H1 (cell line): ENCODE results near the gene TIAM2. TPM values are rescaled to one million over a fixed set of nuclear protein-coding genes. Genes with fewer than 3 reads are reported as not detected.
A peak's percentile ranks its signal among the peaks of the same experiment; 100 is the strongest.

Experiments
- CTCF ChIA-PET: fragments of 300-600 bp; sonication (Branson Sonifier 250); formaldehyde crosslinking; loops from one replicate; lab custom pipeline; 2021; ENCODE audit not compliant: partially characterized antibody; lab: Charles Lee
- POLR2A ChIA-PET: fragments of 300-600 bp; sonication (Branson Sonifier 250); formaldehyde crosslinking; loops from one replicate; lab custom pipeline; 2021; ENCODE audit warnings: inconsistent platforms; ENCODE audit not compliant: partially characterized antibody; lab: Charles Lee
- DNase-seq, 2 experiments: peaks; one replicate each; pipeline versions ENCODE4 v3.0.0 to v3.0.0-alpha.2; 2010 to 2022; ENCODE audit warnings: low spot score in 2 of 2, low read depth in 1 of 2, mixed read lengths in 1 of 2
- FAIRE-seq: peaks from 2 replicates; lab custom pipeline; 2011; peaks lifted over from hg19 to GRCh38; lab: Jason Lieb, UNC
- H2AFZ ChIP-seq: 2 replicates; pipeline ENCODE4 v1.8.1; 2012; ENCODE audit warnings: low read length, inconsistent platforms
- H2AK5ac ChIP-seq: 2 replicates; pipeline ENCODE4 v1.6.1; 2013; ENCODE audit warnings: low read depth, low read length
- H2BK120ac ChIP-seq: replicated peaks from 2 replicates; pipeline ENCODE3; 2013; ENCODE audit warnings: low read depth, low read length, inconsistent platforms
- H2BK12ac ChIP-seq: 2 replicates; pipeline ENCODE4 v1.6.1; 2013; ENCODE audit warnings: low read depth, low read length
- H2BK15ac ChIP-seq: 2 replicates; pipeline ENCODE4 v1.6.1; 2013; ENCODE audit warnings: low read length
- H2BK20ac ChIP-seq: 2 replicates; pipeline ENCODE4 v1.6.1; 2013; ENCODE audit warnings: low read length
- H2BK5ac ChIP-seq: 2 replicates; pipeline ENCODE4 v1.6.1; 2013; ENCODE audit warnings: low read depth, low read length
- H3K14ac ChIP-seq: 2 replicates; pipeline ENCODE4 v1.6.1; 2013; ENCODE audit warnings: inconsistent platforms; ENCODE audit not compliant: insufficient read length
- H3K18ac ChIP-seq: 2 replicates; pipeline ENCODE4 v1.6.1; 2013; ENCODE audit warnings: low read length; ENCODE audit errors: extremely low read depth
- H3K23ac ChIP-seq: 2 replicates; pipeline ENCODE4 v1.6.1; 2013; ENCODE audit warnings: inconsistent platforms; ENCODE audit not compliant: insufficient read length
- H3K23me2 ChIP-seq: 2 replicates; pipeline ENCODE4 v1.6.1; 2013; ENCODE audit warnings: low read depth, low read length
- H3K27ac ChIP-seq: 2 replicates; pipeline ENCODE4 v1.6.1; 2011; ENCODE audit warnings: low read depth, low read length, inconsistent platforms
- H3K27me3 ChIP-seq, 4 experiments: replicated peaks in 1 of 4; 1 replicate in 1 of 4; 2 replicates in 3 of 4; pipeline versions ENCODE4 v1.6.1 to v1.8.1; 2011 to 2013; ENCODE audit warnings: low read length in 3 of 4, mild to moderate bottlenecking in 3 of 4, inconsistent platforms in 2 of 4, mixed read lengths in 2 of 4, moderate library complexity in 1 of 4; ENCODE audit not compliant: control insufficient read depth in 3 of 4, insufficient read depth in 3 of 4; ENCODE audit errors: extremely low read depth in 1 of 4
- H3K36me3 ChIP-seq, 4 experiments: 2 replicates each; pipeline versions ENCODE4 v1.6.1 to v1.8.1; 2011 to 2013; ENCODE audit warnings: mild to moderate bottlenecking in 4 of 4, low read length in 3 of 4, moderate library complexity in 2 of 4, control low read depth in 1 of 4, inconsistent platforms in 1 of 4; ENCODE audit not compliant: insufficient read depth in 4 of 4, control insufficient read depth in 2 of 4
- H3K4ac ChIP-seq: replicated peaks from 2 replicates; pipeline ENCODE3; 2013; ENCODE audit warnings: low read length, low read depth, mixed read lengths, inconsistent platforms; ENCODE audit not compliant: insufficient read length
- H3K4me1 ChIP-seq, 4 experiments: replicated peaks in 1 of 4; 1 replicate in 1 of 4; 2 replicates in 3 of 4; pipeline versions ENCODE4 v1.6.1 to v1.8.1; 2011 to 2013; ENCODE audit warnings: low read length in 3 of 4, inconsistent platforms in 2 of 4, mixed read lengths in 1 of 4; ENCODE audit not compliant: insufficient read depth in 4 of 4, control insufficient read depth in 3 of 4
- H3K4me2 ChIP-seq, 2 experiments: 2 replicates each; pipeline versions ENCODE4 v1.6.1 to v1.8.1; 2011 to 2013; ENCODE audit warnings: low read depth in 2 of 2, low read length in 2 of 2, control low read depth in 1 of 2, inconsistent platforms in 1 of 2, mild to moderate bottlenecking in 1 of 2; ENCODE audit not compliant: insufficient read depth in 1 of 2
- H3K4me3 ChIP-seq, 4 experiments: fragments of 200-600, 300-600 bp in 1 of 4; sonication (generic), shearing (Covaris generic), sonication (Bioruptor Twin) in 1 of 4; 2 replicates each; pipeline versions ENCODE4 v1.5.1 to v1.8.1; 2011 to 2016; ENCODE audit warnings: low read length in 4 of 4, low read depth in 3 of 4, control low read depth in 2 of 4, inconsistent platforms in 2 of 4, mild to moderate bottlenecking in 2 of 4, mixed read lengths in 1 of 4, moderate library complexity in 1 of 4; ENCODE audit not compliant: insufficient read depth in 2 of 4; ENCODE audit errors: extremely low read depth in 1 of 4
- H3K56ac ChIP-seq: replicated peaks from 2 replicates; pipeline ENCODE3; 2013; ENCODE audit warnings: low read depth, mild to moderate bottlenecking, mixed read lengths, low read length, inconsistent platforms; ENCODE audit not compliant: insufficient read length
- H3K79me1 ChIP-seq: 2 replicates; pipeline ENCODE4 v1.6.1; 2013; ENCODE audit warnings: low read depth, low read length, control low read depth
- H3K79me2 ChIP-seq, 2 experiments: 2 replicates each; pipeline versions ENCODE4 v1.6.1 to v1.8.1; 2012 to 2013; ENCODE audit warnings: low read length in 2 of 2, mild to moderate bottlenecking in 2 of 2, inconsistent platforms in 1 of 2; ENCODE audit not compliant: insufficient read depth in 2 of 2, control insufficient read depth in 1 of 2
- H3K9ac ChIP-seq, 4 experiments: replicated peaks in 1 of 4; 1 replicate in 1 of 4; 2 replicates in 3 of 4; pipeline versions ENCODE4 v1.6.1 to v1.8.1; 2011 to 2013; ENCODE audit warnings: low read depth in 3 of 4, low read length in 3 of 4, control low read depth in 2 of 4, mild to moderate bottlenecking in 2 of 4, moderate library complexity in 2 of 4, inconsistent platforms in 1 of 4; ENCODE audit errors: extremely low read depth in 1 of 4
- H3K9me3 ChIP-seq, 2 experiments: 2 replicates each; pipeline versions ENCODE4 v1.6.1 to v1.8.1; 2012 to 2013; ENCODE audit warnings: mild to moderate bottlenecking in 2 of 2, moderate library complexity in 2 of 2, control low read depth in 1 of 2, inconsistent platforms in 1 of 2, low read depth in 1 of 2, low read length in 1 of 2, mixed read lengths in 1 of 2; ENCODE audit not compliant: insufficient read depth in 2 of 2
- H4K20me1 ChIP-seq, 2 experiments: replicated peaks in 1 of 2; 2 replicates each; pipeline versions ENCODE3 to v1.8.1; 2011 to 2013; ENCODE audit warnings: inconsistent platforms in 2 of 2, low read length in 2 of 2, mild to moderate bottlenecking in 1 of 2; ENCODE audit not compliant: insufficient read depth in 2 of 2, control insufficient read depth in 1 of 2
- H4K5ac ChIP-seq: 2 replicates; pipeline ENCODE4 v1.6.1; 2013; ENCODE audit warnings: low read length, low read depth, mixed read lengths, inconsistent platforms; ENCODE audit not compliant: insufficient read length
- H4K8ac ChIP-seq: 2 replicates; pipeline ENCODE4 v1.8.0; 2013; ENCODE audit warnings: mild to moderate bottlenecking, moderate library complexity, low read length, inconsistent platforms; ENCODE audit not compliant: insufficient read depth; ENCODE audit errors: extremely low read depth
- H4K91ac ChIP-seq: replicated peaks from 2 replicates; pipeline ENCODE3; 2013; ENCODE audit warnings: low read length, mixed read lengths, inconsistent platforms; ENCODE audit not compliant: insufficient read length
- MAFK ChIP-seq: IDR thresholded peaks from 2 replicates; pipeline ENCODE4 v1.6.1; 2012; ENCODE audit warnings: low read depth, mild to moderate bottlenecking, improper control_type of control experiment, low read length
- NANOG ChIP-seq: IDR thresholded peaks from 2 replicates; pipeline ENCODE4 v1.6.1; 2011; ENCODE audit warnings: low read length, low read depth, mild to moderate bottlenecking, inconsistent platforms; ENCODE audit not compliant: insufficient read depth, poor library complexity, severe bottlenecking
- NRF1 ChIP-seq: IDR thresholded peaks from 2 replicates; pipeline ENCODE4 v1.6.1; 2011; ENCODE audit warnings: mild to moderate bottlenecking, low read depth, low read length, improper control_type of control experiment
- POLR2A ChIP-seq, 2 experiments: IDR thresholded peaks; 1 replicate in 1 of 2; 2 replicates in 1 of 2; pipeline ENCODE4 v1.6.1; 2011; ENCODE audit warnings: low read depth in 2 of 2, low read length in 2 of 2, mild to moderate bottlenecking in 2 of 2; ENCODE audit errors: control extremely low read depth in 1 of 2
- RBBP5 ChIP-seq: IDR thresholded peaks from 2 replicates; pipeline ENCODE4 v1.7.1; 2012; ENCODE audit warnings: low read depth, mild to moderate bottlenecking, inconsistent platforms, low read length, moderate library complexity, borderline replicate concordance
- WGBS, 2 experiments: shearing (Covaris generic) in 1 of 2; methylation state at CpG; one replicate each; pipeline versions ENCODE4 v1.1.6 to v1.1.7; 2013 to 2015; ENCODE audit warnings: low lambda C conversion rate in 2 of 2, mixed read lengths in 2 of 2, inconsistent platforms in 1 of 2, low coverage in 1 of 2, missing lambda C conversion rate in 1 of 2; ENCODE audit not compliant: insufficient replicate concordance in 2 of 2, insufficient coverage in 1 of 2, insufficient read length in 1 of 2; ENCODE audit errors: extremely low coverage in 1 of 2, missing lambda C conversion rate in 1 of 2; 5-methylcytosine and 5-hydroxymethylcytosine counted together
- polyA plus RNA-seq, 7 experiments: library from polyadenylated mRNA; depleted of rRNA in 3 of 7; stranded (reverse) in 5 of 7; unstranded in 2 of 7; fragments of >200 nt in 5 of 7; fragments of 200-250 nt in 2 of 7; gene quantifications; 1 replicate in 5 of 7; 2 replicates in 1 of 7; 4 replicates in 1 of 7; pipeline versions ENCODE4 v1.2.1 to v1.2.3, GENCODE V29; 2011 to 2013; ENCODE audit warnings: missing spikeins in 2 of 7, mixed read lengths in 2 of 7
- total RNA-seq: library from RNA; stranded (reverse); fragmentation: NEBNext Ultra II Directional; extraction: Animal tissue kit (Norgen Biotek cat#: 25700); gene quantifications from 2 replicates; pipeline ENCODE4 v1.2.1, GENCODE V29; 2021
- TF ChIP-seq, protein P1 (sequence below): IDR thresholded peaks from 2 replicates; pipeline ENCODE4 v1.6.1; 2011; ENCODE audit warnings: low read length, improper control_type of control experiment

Gene TIAM2
- total and polyA plus RNA-seq, 2 of the 8 experiments (the other 6 are each of a cell fraction or from before 2014, with no cell fraction given): 7.4 to 23.9 TPM

DNA sequence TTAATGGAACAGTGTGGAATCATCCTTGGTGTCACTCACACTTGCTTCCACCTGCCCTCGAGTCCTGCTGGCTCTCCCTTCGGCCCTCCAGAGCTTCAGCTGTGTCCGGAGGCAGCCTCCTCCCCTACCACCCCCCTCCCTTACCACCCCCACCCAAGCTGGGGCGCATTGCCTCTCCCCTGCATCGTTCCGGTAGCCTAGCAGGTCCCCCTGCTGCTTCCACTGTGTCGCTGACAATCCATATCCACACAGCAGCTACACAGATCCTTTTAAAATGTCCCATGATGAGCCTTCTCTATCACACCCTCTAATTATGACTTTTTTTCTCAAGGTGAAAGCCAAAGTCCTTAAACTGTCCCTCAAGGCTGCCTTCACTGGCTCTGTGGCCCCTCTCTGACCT, 117.6 kb downstream of the TIAM2 start:
- H3K9ac ChIP-seq: no peak overlapping the region
- H3K36me3 ChIP-seq: no peaks in the 10 kb centered on the region
- H3K79me1 ChIP-seq: no peaks in the 10 kb centered on the region
- no peak overlapping the region for H4K5ac ChIP-seq
- H3K56ac ChIP-seq: no peak overlapping the region
- H3K9me3 ChIP-seq: no peaks in the 10 kb centered on the region
- H2BK15ac ChIP-seq: peak overlapping the region; percentile 88; the same call in 1 of the 2 replicates
- no peak overlapping the region for H3K4me2 ChIP-seq
- H2AFZ ChIP-seq: no peak overlapping the region
- H2BK20ac ChIP-seq: peak overlapping the region; percentile 84; the same call in 1 of the 2 replicates
- H2AK5ac ChIP-seq: peak overlapping the region; percentile 92; the same call in 1 of the 2 replicates
- H2BK120ac ChIP-seq: peak overlapping the region; percentile 66
- WGBS, 2 experiments: 56% methylated on average over 1 of the region's 7 CpGs; no CpG with 5 or more reads in 1 of the 2 experiments
- no peak overlapping the region for H3K18ac ChIP-seq
- POLR2A ChIA-PET: no interaction called here
- H4K91ac ChIP-seq: peak overlapping the region; percentile 82
- no peaks in the 10 kb centered on the region for H4K20me1 ChIP-seq
- no peaks in the 10 kb centered on the region for H3K27me3 ChIP-seq
- no peak overlapping the region for H3K14ac ChIP-seq
- peak overlapping the region; percentile 54; the same call in 1 of the 2 replicates for H2BK5ac ChIP-seq
- CTCF ChIA-PET: no interaction called here
- no peak overlapping the region for H3K4me3 ChIP-seq
- H3K79me2 ChIP-seq: no peaks in the 10 kb centered on the region
- DNase-seq (no peak), FAIRE-seq (no peak)
- peaks cover 3 to 17% (median 11%) of the 10 kb centered on the region in 4 experiments; a peak in 4 of 7 replicates for H3K4me1 ChIP-seq
- peak overlapping the region; percentile 35 for H3K4ac ChIP-seq
- H3K23ac ChIP-seq: no peak overlapping the region
- no peaks in the 10 kb centered on the region for H3K23me2 ChIP-seq
- no peak overlapping the region for H4K8ac ChIP-seq
- H3K27ac ChIP-seq: no peak overlapping the region
- H2BK12ac ChIP-seq: peak overlapping the region; percentile 88
- TF ChIP-seq MAFK: no peak
- TF ChIP-seq, protein P1, sequence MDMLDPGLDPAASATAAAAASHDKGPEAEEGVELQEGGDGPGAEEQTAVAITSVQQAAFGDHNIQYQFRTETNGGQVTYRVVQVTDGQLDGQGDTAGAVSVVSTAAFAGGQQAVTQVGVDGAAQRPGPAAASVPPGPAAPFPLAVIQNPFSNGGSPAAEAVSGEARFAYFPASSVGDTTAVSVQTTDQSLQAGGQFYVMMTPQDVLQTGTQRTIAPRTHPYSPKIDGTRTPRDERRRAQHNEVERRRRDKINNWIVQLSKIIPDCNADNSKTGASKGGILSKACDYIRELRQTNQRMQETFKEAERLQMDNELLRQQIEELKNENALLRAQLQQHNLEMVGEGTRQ: no peak
- TF ChIP-seq RBBP5: no peak
- TF ChIP-seq POLR2A (IDR thresholded peaks at IDR 0.05; ENCODE audit: control extremely low read depth in 1 of 2, low read depth in 2 of 2, low read length in 2 of 2): no peak
- TF ChIP-seq NRF1: no peak
- TF ChIP-seq NANOG: no peak
